ENCODE results near the gene ORMDL1.

ORMDL1 gene

DNA sequence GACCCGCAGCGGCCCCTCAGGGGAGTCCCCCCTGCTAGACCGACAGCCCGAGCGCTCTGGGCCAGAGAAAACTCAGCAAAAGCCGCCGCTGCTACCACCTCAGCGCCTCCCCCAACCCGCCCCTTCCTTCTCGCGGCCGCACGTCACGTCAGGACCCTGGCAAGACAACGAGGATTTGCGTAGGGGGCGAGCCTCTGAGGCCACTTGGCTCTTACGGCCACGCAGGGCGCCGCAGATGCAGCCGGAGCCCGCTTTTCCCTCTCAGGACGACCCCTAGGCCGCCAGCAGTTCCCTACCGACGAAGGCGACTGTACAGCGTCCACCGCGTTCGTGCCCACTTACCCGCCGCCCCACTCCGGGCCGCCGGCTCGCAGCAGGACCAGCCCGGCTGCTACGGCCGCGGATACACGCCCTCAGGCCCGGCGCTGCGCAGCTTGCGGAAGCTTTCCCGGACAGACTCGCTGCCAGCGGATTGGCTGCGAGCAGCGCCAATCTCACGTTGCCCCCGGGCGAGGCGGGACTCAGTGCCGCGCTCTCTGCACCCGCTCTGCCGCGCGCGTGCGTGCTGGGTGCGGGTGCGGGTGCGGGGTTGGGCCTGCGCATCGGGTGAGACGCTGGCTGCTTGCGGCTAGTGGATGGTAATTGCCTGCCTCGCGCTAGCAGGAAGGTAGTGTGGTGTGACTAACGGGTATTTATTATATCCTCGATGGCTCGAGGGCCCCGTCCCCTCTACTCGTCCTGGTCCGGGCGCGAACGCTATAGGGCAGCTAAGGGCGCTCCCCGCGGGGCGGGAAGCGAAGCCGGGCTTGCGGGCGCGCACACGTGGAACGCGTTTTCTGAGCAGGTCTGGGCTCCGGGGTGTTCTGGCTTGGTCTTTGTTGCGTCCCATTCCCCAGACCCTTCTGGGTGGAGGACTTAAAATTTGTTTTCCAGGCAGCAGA is at the start of gene ORMDL1, which contains the start of gene PMS1:
Gene ORMDL1 (minus strand): TSS at position 413 of the 941 bp plus-strand sequence. CDS start 1,744 bp downstream, outside the sequence.
Gene PMS1 (plus strand): TSS at position 524 of the 941 bp plus-strand sequence. CDS start 7,360 bp downstream, outside the sequence.
- Mint-ChIP-seq H3K9me3 (no peaks in the 10 kb centered on the region), H3K27me3 (no peaks in the 10 kb centered on the region), H3K4me1 (peaks cover 55% of the 10 kb centered on the region), H3K27ac (peak within 1 kb of the TSS; percentile 92), H3K36me3 (ENCODE audit: low read depth) (peaks cover 53% of the 10 kb centered on the region), H3K4me3 (peak within 1 kb of the TSS; percentile 90)
- DNase-seq (peak; percentile 95), ATAC-seq (peak; percentile 96)

DNA sequence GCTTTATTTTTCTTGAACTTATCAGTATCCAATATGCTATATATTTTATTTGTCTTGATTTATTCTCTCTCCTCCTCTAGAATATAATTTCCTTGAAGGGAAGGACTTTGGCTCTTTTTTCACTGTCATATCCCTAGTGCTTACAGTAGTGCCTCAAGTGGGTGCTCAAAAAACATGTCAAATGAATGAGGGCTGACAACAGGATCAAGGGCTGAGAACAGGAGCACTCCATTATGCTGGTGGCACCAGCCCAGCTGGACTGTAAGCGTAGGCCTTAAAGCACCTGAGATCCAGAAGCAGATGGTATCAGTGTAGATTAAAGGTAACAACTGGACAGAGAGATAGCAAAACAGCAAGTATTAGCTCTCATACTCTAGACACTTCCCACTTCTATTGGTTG is 46.4 kb upstream of the ORMDL1 start:
- peaks cover 7% of the 10 kb centered on the region for H3K4me1 Mint-ChIP-seq
- no peak overlapping the region for H3K4me3 Mint-ChIP-seq
- DNase-seq (no peak), ATAC-seq (no peak)
- no peaks in the 10 kb centered on the region for H3K9me3 Mint-ChIP-seq
- peak overlapping the region; percentile 5 for H3K27ac Mint-ChIP-seq
- H3K36me3 Mint-ChIP-seq (ENCODE audit: low read depth) = peaks cover 39% of the 10 kb centered on the region
- H3K27me3 Mint-ChIP-seq = no peaks in the 10 kb centered on the region

DNA sequence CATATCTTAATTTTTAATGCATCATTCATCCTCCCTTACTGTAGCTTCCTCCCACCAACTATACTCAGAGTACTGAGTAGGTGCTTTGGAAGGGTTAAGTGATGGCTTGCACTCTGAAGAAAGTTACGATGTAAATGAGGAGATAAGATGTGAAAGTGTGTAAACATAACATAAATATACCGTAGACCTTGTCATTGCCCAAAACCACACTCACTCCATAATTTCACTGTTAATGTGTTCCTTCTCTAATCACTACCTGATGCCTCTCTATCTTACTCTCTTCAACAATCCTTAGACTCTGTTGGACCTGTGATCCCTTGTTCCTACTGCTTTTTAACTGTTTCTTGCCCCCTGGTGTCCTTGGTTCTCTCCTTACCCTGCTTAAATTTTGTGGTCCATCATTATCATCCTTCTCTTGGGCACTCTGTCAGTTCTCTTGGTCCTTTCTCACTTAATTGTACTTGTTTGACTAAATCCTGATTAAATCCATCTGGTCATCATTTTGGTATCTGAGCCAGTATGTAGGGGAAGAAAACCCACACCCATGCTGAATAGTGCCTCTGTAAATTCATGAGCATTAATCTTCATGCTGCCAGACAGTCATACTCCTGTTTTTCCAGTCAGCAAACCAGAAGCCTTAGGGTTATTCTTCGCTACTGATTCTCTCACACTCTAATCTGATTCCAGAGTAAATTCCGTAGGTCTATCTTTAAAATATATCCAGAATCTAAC is 45.1 kb upstream of the ORMDL1 start:
- H3K4me1 Mint-ChIP-seq = peaks cover 7% of the 10 kb centered on the region
- H3K36me3 Mint-ChIP-seq (ENCODE audit: low read depth) = peaks cover 38% of the 10 kb centered on the region
- H3K27me3 Mint-ChIP-seq = no peaks in the 10 kb centered on the region
- peak overlapping the region; percentile 16 for H3K27ac Mint-ChIP-seq
- no peak overlapping the region for H3K4me3 Mint-ChIP-seq
- ATAC-seq (no peak), DNase-seq (no peak)
- no peaks in the 10 kb centered on the region for H3K9me3 Mint-ChIP-seq

GRCh38 chr2:189826039-189826438 is 41.9 kb upstream of the ORMDL1 start:
- DNase-seq (no peak), ATAC-seq (no peak)
- no peaks in the 10 kb centered on the region for H3K9me3 Mint-ChIP-seq
- H3K27me3 Mint-ChIP-seq = no peaks in the 10 kb centered on the region
- peaks cover 7% of the 10 kb centered on the region for H3K4me1 Mint-ChIP-seq
- H3K36me3 Mint-ChIP-seq (ENCODE audit: low read depth) = peaks cover 39% of the 10 kb centered on the region
- no peak overlapping the region for H3K4me3 Mint-ChIP-seq
- no peak overlapping the region for H3K27ac Mint-ChIP-seq

- ATAC-seq = no peak
- H3K9me3 Mint-ChIP-seq = no peaks in the 10 kb centered on the region
- H3K27ac Mint-ChIP-seq = no peak overlapping the region
- no peak for DNase-seq
- H3K4me1 Mint-ChIP-seq = peaks cover 10% of the 10 kb centered on the region
- H3K36me3 Mint-ChIP-seq (ENCODE audit: low read depth) = peaks cover 45% of the 10 kb centered on the region
- no peak overlapping the region for H3K4me3 Mint-ChIP-seq
- no peaks in the 10 kb centered on the region for H3K27me3 Mint-ChIP-seq
Observed at GRCh38 chr2:189824694-189825396, 40.7 kb upstream of the ORMDL1 start.

GRCh38 chr2:189821953-189822748 is 38.0 kb upstream of the ORMDL1 start:
- Mint-ChIP-seq H3K4me1 (peaks cover 28% of the 10 kb centered on the region), H3K27ac (no peak overlapping the region), H3K27me3 (no peaks in the 10 kb centered on the region), H3K36me3 (ENCODE audit: low read depth) (peaks cover 51% of the 10 kb centered on the region), H3K4me3 (no peak overlapping the region), H3K9me3 (peaks cover 6% of the 10 kb centered on the region)
- no peak for DNase-seq
- ATAC-seq = no peak

DNA sequence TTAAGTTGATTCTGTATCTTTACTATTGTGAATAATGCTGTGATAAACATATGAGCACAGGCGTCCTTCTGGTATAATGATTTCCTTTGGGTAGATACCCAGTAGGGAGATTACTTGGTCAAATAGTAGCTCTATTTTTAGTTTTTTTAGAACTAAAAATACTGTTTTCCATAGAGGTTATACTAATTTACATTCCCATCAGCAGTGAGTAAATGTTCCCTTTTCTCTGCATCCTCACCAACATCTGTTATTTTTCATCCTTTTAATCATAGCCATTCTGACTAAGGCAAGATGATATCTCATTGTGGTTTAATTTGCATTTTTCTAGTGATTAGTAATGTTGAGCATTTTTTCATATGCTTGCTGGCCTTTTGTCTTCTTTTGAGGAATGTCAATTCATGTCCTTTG is 35.2 kb upstream of the ORMDL1 start:
- H3K4me3 Mint-ChIP-seq = peak overlapping the region; percentile 69
- ATAC-seq = peak; percentile 76
- no peaks in the 10 kb centered on the region for H3K27me3 Mint-ChIP-seq
- H3K27ac Mint-ChIP-seq = peak overlapping the region; percentile 98
- H3K9me3 Mint-ChIP-seq = peaks cover 6% of the 10 kb centered on the region
- H3K36me3 Mint-ChIP-seq (ENCODE audit: low read depth) = peaks cover 59% of the 10 kb centered on the region
- H3K4me1 Mint-ChIP-seq = peaks cover 28% of the 10 kb centered on the region
- DNase-seq = no peak

GRCh38 chr2:189818249-189819038 is 34.3 kb upstream of the ORMDL1 start:
- H3K4me1 Mint-ChIP-seq = peaks cover 28% of the 10 kb centered on the region
- peaks cover 68% of the 10 kb centered on the region for H3K36me3 Mint-ChIP-seq (ENCODE audit: low read depth)
- peak overlapping the region; percentile 98 for H3K27ac Mint-ChIP-seq
- ATAC-seq = peak; percentile 76
- peaks cover 6% of the 10 kb centered on the region for H3K9me3 Mint-ChIP-seq
- H3K4me3 Mint-ChIP-seq = peak overlapping the region; percentile 69
- H3K27me3 Mint-ChIP-seq = no peaks in the 10 kb centered on the region
- no peak for DNase-seq

GRCh38 chr2:189803431-189803830 is 19.3 kb upstream of the ORMDL1 start:
- H3K9me3 Mint-ChIP-seq = no peaks in the 10 kb centered on the region
- ATAC-seq = no peak
- H3K36me3 Mint-ChIP-seq (ENCODE audit: low read depth) = peaks cover 26% of the 10 kb centered on the region
- H3K27me3 Mint-ChIP-seq = no peaks in the 10 kb centered on the region
- H3K4me3 Mint-ChIP-seq = no peak overlapping the region
- H3K27ac Mint-ChIP-seq = no peak overlapping the region
- H3K4me1 Mint-ChIP-seq = peaks cover 10% of the 10 kb centered on the region
- no peak for DNase-seq

GRCh38 chr2:189802396-189802912 is 18.3 kb upstream of the ORMDL1 start:
- DNase-seq = no peak
- Mint-ChIP-seq H3K4me3 (no peak overlapping the region), H3K27ac (no peak overlapping the region), H3K4me1 (peaks cover 10% of the 10 kb centered on the region), H3K36me3 (ENCODE audit: low read depth) (peaks cover 29% of the 10 kb centered on the region), H3K27me3 (no peaks in the 10 kb centered on the region), H3K9me3 (no peaks in the 10 kb centered on the region)
- ATAC-seq = peak; percentile 57

- Mint-ChIP-seq H3K4me3 (no peak overlapping the region), H3K36me3 (ENCODE audit: low read depth) (peaks cover 37% of the 10 kb centered on the region), H3K27ac (no peak overlapping the region), H3K9me3 (no peaks in the 10 kb centered on the region), H3K27me3 (no peaks in the 10 kb centered on the region), H3K4me1 (peaks cover 10% of the 10 kb centered on the region)
- ATAC-seq (no peak), DNase-seq (no peak)
Observed at GRCh38 chr2:189799531-189799930, 15.4 kb upstream of the ORMDL1 start.

- no peak for DNase-seq
- no peak for ATAC-seq
- Mint-ChIP-seq H3K36me3 (ENCODE audit: low read depth) (peaks cover 42% of the 10 kb centered on the region), H3K27me3 (no peaks in the 10 kb centered on the region), H3K4me1 (peaks cover 10% of the 10 kb centered on the region), H3K27ac (no peak overlapping the region), H3K4me3 (no peak overlapping the region), H3K9me3 (no peaks in the 10 kb centered on the region)
Observed at GRCh38 chr2:189799030-189799331, 14.8 kb upstream of the ORMDL1 start.
